Activated CD8-positive, alpha-beta memory T cell treated with anti-CD3 and anti-CD28 coated beads for 24 hours (primary cell): ENCODE results near the gene MAP7D3.

Experiments used
- DNase-seq: peaks from one replicate; pipeline ENCODE4 v3.0.0-alpha.2; 2020

Gene MAP7D3

GRCh38 chrX:136205882-136206380 lies 45.3 kb downstream of the MAP7D3 start:
- DNase-seq: no peak

- DNase-seq: no peak
These were observed 46.6 kb downstream of the MAP7D3 start for GRCh38 chrX:136204571-136204970.

- no peak for DNase-seq
These were observed 47.2 kb downstream of the MAP7D3 start for GRCh38 chrX:136203951-136204350.

GRCh38 chrX:136203438-136203837 lies 47.8 kb downstream of the MAP7D3 start:
- DNase-seq: no peak

GRCh38 chrX:136202889-136203288 lies 48.3 kb downstream of the MAP7D3 start:
- no peak for DNase-seq

- DNase-seq: no peak
These were observed 49.6 kb downstream of the MAP7D3 start for GRCh38 chrX:136201601-136202000.

- no peak for DNase-seq
These were observed 50.7 kb downstream of the MAP7D3 start for GRCh38 chrX:136200466-136200865.

- no peak for DNase-seq
These were observed 51.8 kb downstream of the MAP7D3 start for GRCh38 chrX:136199365-136199764.

- DNase-seq: no peak
These were observed 52.4 kb downstream of the MAP7D3 start for GRCh38 chrX:136198678-136199243.

- DNase-seq: no peak
These were observed 53.2 kb downstream of the MAP7D3 start for GRCh38 chrX:136198010-136198409.

GRCh38 chrX:136196691-136197155 lies 54.5 kb downstream of the MAP7D3 start:
- DNase-seq: no peak

GRCh38 chrX:136195247-136195646 lies 56.0 kb downstream of the MAP7D3 start:
- DNase-seq: no peak

GRCh38 chrX:136194536-136194935 lies 56.7 kb downstream of the MAP7D3 start:
- no peak for DNase-seq

GRCh38 chrX:136193771-136194170 lies 57.4 kb downstream of the MAP7D3 start:
- DNase-seq: no peak

GRCh38 chrX:136192839-136193414 lies 58.3 kb downstream of the MAP7D3 start:
- no peak for DNase-seq

- DNase-seq: no peak
These were observed 59.1 kb downstream of the MAP7D3 start for GRCh38 chrX:136192135-136192534.

- no peak for DNase-seq
These were observed 60.0 kb downstream of the MAP7D3 start for GRCh38 chrX:136191171-136191570.

GRCh38 chrX:136190038-136190713 lies 61.0 kb downstream of the MAP7D3 start:
- DNase-seq: no peak

- no peak for DNase-seq
These were observed 62.0 kb downstream of the MAP7D3 start for GRCh38 chrX:136189222-136189621.

GRCh38 chrX:136186023-136186413 lies 65.2 kb downstream of the MAP7D3 start:
- no peak for DNase-seq

GRCh38 chrX:136185401-136186022 lies 65.7 kb downstream of the MAP7D3 start:
- no peak for DNase-seq

- no peak for DNase-seq
These were observed 67.3 kb downstream of the MAP7D3 start for GRCh38 chrX:136183917-136184316.

- no peak for DNase-seq
These were observed 68.0 kb downstream of the MAP7D3 start for GRCh38 chrX:136183172-136183571.

- no peak for DNase-seq
These were observed 68.8 kb downstream of the MAP7D3 start for GRCh38 chrX:136182414-136182813.
